ENCODE results near the gene AQR.

The AQR gene

DNA sequence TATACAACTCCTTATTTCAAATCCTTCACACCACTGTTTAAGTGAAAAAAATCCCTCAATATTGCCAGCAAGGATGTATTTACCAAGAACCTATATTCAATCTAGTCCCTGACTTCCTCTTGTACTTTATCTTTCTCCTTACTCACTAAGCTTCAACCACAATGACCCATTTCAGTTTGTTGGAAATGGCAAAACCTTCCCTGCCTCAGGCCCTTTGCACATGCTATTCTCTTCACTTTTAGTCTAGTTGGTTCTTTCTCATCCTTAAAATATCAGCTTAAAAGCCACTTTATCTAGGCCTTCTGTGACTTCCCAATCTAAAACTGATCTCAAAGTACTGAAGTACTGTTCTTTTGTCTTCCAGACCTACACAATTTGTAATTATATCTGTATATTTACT, 92.9 kb downstream of the AQR start:
- Histone ChIP-seq H3K36me3 (replicated peaks) (peaks cover 16% of the 10 kb centered on the region), H3K27ac (no peak overlapping the region), H3K4me3 (ENCODE audit: low read depth, low read length) (no peak overlapping the region), H3K27me3 (replicated peaks) (no peaks in the 10 kb centered on the region)
- in situ Hi-C loops (cut with HindIII; ENCODE audit: low pct_ligation_motif_present, low sequenced_read_pairs) = no loop called here
- no peak for DNase-seq
- TF ChIP-seq, protein P1, sequence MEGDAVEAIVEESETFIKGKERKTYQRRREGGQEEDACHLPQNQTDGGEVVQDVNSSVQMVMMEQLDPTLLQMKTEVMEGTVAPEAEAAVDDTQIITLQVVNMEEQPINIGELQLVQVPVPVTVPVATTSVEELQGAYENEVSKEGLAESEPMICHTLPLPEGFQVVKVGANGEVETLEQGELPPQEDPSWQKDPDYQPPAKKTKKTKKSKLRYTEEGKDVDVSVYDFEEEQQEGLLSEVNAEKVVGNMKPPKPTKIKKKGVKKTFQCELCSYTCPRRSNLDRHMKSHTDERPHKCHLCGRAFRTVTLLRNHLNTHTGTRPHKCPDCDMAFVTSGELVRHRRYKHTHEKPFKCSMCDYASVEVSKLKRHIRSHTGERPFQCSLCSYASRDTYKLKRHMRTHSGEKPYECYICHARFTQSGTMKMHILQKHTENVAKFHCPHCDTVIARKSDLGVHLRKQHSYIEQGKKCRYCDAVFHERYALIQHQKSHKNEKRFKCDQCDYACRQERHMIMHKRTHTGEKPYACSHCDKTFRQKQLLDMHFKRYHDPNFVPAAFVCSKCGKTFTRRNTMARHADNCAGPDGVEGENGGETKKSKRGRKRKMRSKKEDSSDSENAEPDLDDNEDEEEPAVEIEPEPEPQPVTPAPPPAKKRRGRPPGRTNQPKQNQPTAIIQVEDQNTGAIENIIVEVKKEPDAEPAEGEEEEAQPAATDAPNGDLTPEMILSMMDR (IDR thresholded peaks at IDR 0.05; ENCODE audit: low read depth, low read length, missing control alignments) = no peak

DNA sequence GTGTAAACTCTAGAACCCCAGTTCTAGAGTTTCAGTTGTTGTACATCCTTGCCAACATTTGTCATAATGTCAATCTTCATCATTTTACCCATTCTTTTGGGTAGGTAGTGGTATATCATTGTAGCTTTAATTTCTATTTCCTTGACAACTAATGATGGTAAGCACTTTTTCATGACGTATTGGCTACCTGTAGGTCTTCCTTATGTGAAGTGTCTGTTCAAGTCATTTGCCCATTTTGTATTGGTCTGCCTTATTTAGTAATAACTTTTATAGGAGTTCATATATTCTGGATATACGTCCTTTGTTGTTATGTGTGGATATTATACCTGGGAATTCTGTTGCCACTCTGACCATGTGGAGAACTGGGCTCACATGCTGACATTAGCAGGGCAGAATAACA, 100.4 kb downstream of the AQR start:
- in situ Hi-C loops (cut with HindIII; ENCODE audit: low pct_ligation_motif_present, low sequenced_read_pairs) = no loop called here
- TF ChIP-seq, protein P1 (IDR thresholded peaks at IDR 0.05; ENCODE audit: low read depth, low read length, missing control alignments) = no peak
- DNase-seq = no peak
- Histone ChIP-seq H3K27ac (no peak overlapping the region), H3K36me3 (replicated peaks) (peaks cover 15% of the 10 kb centered on the region), H3K4me3 (ENCODE audit: low read depth, low read length) (no peak overlapping the region), H3K27me3 (replicated peaks) (no peaks in the 10 kb centered on the region)

DNA sequence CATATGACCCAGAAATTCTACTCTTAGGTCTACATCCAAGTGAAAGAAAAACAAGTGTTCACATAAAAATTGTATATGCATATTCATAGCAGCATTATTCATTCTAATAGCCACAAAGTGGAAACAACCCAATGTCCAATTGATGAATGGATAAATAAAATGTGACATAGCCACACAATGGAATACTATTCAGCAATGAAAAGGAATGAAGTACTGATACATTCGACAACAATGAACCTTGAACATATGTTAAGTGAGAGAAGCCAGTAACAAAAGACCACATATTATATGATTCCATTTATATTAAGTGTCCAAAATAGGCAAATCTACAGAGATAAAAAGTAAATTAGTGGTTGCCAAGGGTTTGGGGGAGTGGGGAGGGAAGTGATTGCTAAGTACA, 104.0 kb downstream of the AQR start:
- in situ Hi-C loops (cut with HindIII; ENCODE audit: low pct_ligation_motif_present, low sequenced_read_pairs) = no loop called here
- peaks cover 15% of the 10 kb centered on the region for H3K36me3 ChIP-seq (replicated peaks)
- TF ChIP-seq, protein P1 (IDR thresholded peaks at IDR 0.05; ENCODE audit: low read depth, low read length, missing control alignments) = no peak

DNA sequence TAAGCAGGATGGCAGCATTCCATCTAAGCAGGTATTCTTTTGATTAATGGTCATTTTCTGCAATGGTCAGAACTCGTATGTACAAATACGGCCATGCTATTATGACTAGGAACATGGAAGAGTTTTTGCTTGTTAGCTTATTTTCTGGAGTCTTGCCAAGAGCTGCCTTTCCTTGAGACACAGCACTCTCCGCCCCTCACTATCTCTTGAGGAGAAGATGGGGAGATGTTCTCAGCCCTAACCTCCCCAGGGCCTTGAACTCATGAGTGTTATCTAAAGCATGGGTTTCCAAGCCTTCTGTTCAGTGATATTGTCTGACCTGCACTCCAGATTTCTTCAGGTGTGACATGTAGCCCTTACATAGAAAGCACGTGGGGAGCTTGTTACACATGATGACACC, 108.3 kb downstream of the AQR start:
- Histone ChIP-seq H3K36me3 (replicated peaks) (peaks cover 15% of the 10 kb centered on the region), H3K4me3 (ENCODE audit: low read depth, low read length) (no peak overlapping the region), H3K27ac (no peak overlapping the region), H3K27me3 (replicated peaks) (no peaks in the 10 kb centered on the region)
- in situ Hi-C loops (cut with HindIII; ENCODE audit: low pct_ligation_motif_present, low sequenced_read_pairs) = no loop called here
- TF ChIP-seq, protein P1 (IDR thresholded peaks at IDR 0.05; ENCODE audit: low read depth, low read length, missing control alignments) = no peak
- no peak for DNase-seq

More for the DNA sequence above, 104.0 kb downstream of the AQR start:
- H3K27ac ChIP-seq = no peak overlapping the region
- H3K4me3 ChIP-seq (ENCODE audit: low read depth, low read length) = no peak overlapping the region
- no peaks in the 10 kb centered on the region for H3K27me3 ChIP-seq (replicated peaks)
- DNase-seq = no peak

DNA sequence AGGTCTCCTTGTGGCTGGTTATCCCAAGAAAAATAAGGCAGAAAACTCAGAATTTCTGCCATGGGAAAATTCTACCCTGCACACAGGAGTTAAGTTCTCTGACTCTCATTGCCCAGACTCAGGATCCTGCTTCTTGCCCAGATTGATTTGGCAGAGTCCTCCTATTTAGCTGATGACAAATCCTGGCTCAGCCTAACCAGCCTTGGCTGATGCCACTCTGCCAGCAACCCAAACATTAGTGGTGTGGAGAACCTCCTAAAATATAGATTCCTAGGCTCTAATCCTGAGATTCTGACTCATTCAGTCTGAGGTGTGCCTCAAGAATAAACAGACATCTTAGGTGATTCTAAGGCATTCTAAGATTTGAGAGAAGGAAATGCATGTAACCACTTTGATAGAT, 113.6 kb downstream of the AQR start:
- TF ChIP-seq, protein P1 (IDR thresholded peaks at IDR 0.05; ENCODE audit: low read depth, low read length, missing control alignments) = no peak
- H3K4me3 ChIP-seq (ENCODE audit: low read depth, low read length) = no peak overlapping the region
- no peaks in the 10 kb centered on the region for H3K27me3 ChIP-seq (replicated peaks)
- no peak for DNase-seq
- H3K36me3 ChIP-seq (replicated peaks) = peaks cover 8% of the 10 kb centered on the region
- no peak overlapping the region for H3K27ac ChIP-seq
- in situ Hi-C loops (cut with HindIII; ENCODE audit: low pct_ligation_motif_present, low sequenced_read_pairs) = no loop called here

DNA sequence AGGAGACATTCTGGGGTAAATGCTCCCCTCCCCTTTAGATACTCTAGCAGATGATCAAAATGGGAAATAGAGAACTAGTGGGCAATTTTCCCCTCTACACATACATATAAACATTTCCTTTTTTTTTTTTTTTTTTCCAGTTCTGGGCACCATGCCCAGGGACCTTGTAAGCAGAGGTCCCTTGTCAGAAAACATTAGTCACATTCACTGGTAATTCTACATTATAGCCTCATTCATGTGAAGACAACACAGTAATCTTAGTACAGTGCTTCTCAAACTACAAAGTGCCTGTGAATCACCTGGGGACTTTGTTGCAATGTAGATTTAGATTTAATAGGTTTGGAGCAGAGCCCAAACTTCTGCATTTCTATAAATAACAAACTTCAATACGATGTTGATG, 114.1 kb downstream of the AQR start:
- TF ChIP-seq, protein P1 (IDR thresholded peaks at IDR 0.05; ENCODE audit: low read depth, low read length, missing control alignments) = no peak
- Histone ChIP-seq H3K4me3 (ENCODE audit: low read depth, low read length) (no peak overlapping the region), H3K27ac (no peak overlapping the region), H3K36me3 (replicated peaks) (peaks cover 8% of the 10 kb centered on the region), H3K27me3 (replicated peaks) (no peaks in the 10 kb centered on the region)
- DNase-seq = no peak
- in situ Hi-C loops (cut with HindIII; ENCODE audit: low pct_ligation_motif_present, low sequenced_read_pairs) = no loop called here

Measured in brain microvascular endothelial cell (primary cell).